Progenitor cell of endocrine pancreas (in vitro differentiated cells): Measurements from ENCODE around the gene ATOH8. TPM values are rescaled to one million over a fixed set of nuclear protein-coding genes. Genes with fewer than 3 reads are reported as not detected.
A peak's percentile ranks its signal among the peaks of the same experiment; 100 is the strongest.

Source experiments
- DNase-seq: peaks from one replicate; pipeline ENCODE4 v3.0.0; 2021; ENCODE audit warnings: low spot score; ENCODE audit not compliant: unreplicated experiment
- H3K27ac Mint-ChIP-seq: 2 replicates; pipeline ENCODE4 v1.8.0; 2021; ENCODE audit warnings: mild to moderate bottlenecking, moderate library complexity, mixed read lengths
- H3K27me3 Mint-ChIP-seq: 2 replicates; pipeline ENCODE4 v1.8.0; 2021; ENCODE audit warnings: mixed read lengths
- H3K36me3 Mint-ChIP-seq: 2 replicates; pipeline ENCODE4 v1.8.0; 2022; ENCODE audit warnings: mixed read lengths; ENCODE audit not compliant: insufficient read depth
- H3K4me1 Mint-ChIP-seq: 2 replicates; pipeline ENCODE4 v1.8.0; 2021; ENCODE audit warnings: low read depth, mixed read lengths
- H3K4me3 Mint-ChIP-seq: 2 replicates; pipeline ENCODE4 v1.8.0; 2021; ENCODE audit warnings: low read depth, mild to moderate bottlenecking, moderate library complexity, mixed read lengths
- H3K9me3 Mint-ChIP-seq: 2 replicates; pipeline ENCODE4 v1.8.0; 2021; ENCODE audit warnings: low read depth, mixed read lengths
- total RNA-seq: library from RNA; stranded (reverse); gene quantifications from 2 replicates; pipeline ENCODE4 v1.2.1, GENCODE V29; 2021
- TF ChIP-seq, protein P1 (sequence below): fragments of 200-600 bp; sonication (generic); IDR thresholded peaks from one replicate; pipeline ENCODE4 v1.5.0; 2021; ENCODE audit warnings: antibody characterized with exemption, mild to moderate bottlenecking; ENCODE audit not compliant: unreplicated experiment

Gene ATOH8
- total RNA-seq, 1 donor from 2014 or later, result 1.3 TPM

DNA sequence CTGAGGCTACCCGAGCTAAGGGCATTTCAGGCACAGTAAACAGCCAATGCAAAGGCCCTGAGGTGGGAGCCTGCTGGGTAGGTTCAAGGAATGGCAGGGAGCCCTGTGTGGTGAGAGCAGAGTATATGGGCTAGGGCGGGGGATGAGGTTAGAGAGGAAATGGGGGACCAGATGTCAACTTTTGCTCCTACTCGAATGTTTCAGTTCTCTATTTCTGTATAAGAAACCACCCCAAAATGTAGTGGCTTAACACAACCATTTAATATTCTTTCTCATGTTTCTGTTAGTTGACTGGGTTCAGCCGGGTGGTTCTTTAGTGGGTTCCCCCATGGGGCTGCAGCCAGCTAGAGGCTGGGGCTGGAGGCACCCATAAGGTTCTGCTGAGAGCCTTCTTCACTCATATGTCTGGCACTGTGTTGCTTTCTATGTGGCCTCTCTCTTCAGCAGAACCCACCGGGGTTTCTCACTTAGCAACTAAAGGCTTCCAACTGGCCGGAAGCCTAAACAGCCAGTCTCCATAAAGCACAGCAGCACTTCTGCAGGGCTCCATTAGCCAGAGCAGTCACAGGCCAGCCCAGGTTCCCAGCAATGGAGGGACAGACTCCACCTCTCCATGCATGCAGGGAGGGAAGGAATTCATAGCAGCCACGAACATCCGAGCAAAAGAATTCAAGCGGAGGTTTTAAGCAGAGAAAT is 5.6 kb upstream of the ATOH8 start:
- Mint-ChIP-seq H3K27me3 (peaks cover 78% of the 10 kb centered on the region), H3K9me3 (no peaks in the 10 kb centered on the region), H3K27ac (no peak overlapping the region), H3K4me3 (no peak overlapping the region), H3K36me3 (no peaks in the 10 kb centered on the region), H3K4me1 (peaks cover 2% of the 10 kb centered on the region)
- TF ChIP-seq, protein P1, sequence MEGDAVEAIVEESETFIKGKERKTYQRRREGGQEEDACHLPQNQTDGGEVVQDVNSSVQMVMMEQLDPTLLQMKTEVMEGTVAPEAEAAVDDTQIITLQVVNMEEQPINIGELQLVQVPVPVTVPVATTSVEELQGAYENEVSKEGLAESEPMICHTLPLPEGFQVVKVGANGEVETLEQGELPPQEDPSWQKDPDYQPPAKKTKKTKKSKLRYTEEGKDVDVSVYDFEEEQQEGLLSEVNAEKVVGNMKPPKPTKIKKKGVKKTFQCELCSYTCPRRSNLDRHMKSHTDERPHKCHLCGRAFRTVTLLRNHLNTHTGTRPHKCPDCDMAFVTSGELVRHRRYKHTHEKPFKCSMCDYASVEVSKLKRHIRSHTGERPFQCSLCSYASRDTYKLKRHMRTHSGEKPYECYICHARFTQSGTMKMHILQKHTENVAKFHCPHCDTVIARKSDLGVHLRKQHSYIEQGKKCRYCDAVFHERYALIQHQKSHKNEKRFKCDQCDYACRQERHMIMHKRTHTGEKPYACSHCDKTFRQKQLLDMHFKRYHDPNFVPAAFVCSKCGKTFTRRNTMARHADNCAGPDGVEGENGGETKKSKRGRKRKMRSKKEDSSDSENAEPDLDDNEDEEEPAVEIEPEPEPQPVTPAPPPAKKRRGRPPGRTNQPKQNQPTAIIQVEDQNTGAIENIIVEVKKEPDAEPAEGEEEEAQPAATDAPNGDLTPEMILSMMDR, result no peak
- no peak for DNase-seq

DNA sequence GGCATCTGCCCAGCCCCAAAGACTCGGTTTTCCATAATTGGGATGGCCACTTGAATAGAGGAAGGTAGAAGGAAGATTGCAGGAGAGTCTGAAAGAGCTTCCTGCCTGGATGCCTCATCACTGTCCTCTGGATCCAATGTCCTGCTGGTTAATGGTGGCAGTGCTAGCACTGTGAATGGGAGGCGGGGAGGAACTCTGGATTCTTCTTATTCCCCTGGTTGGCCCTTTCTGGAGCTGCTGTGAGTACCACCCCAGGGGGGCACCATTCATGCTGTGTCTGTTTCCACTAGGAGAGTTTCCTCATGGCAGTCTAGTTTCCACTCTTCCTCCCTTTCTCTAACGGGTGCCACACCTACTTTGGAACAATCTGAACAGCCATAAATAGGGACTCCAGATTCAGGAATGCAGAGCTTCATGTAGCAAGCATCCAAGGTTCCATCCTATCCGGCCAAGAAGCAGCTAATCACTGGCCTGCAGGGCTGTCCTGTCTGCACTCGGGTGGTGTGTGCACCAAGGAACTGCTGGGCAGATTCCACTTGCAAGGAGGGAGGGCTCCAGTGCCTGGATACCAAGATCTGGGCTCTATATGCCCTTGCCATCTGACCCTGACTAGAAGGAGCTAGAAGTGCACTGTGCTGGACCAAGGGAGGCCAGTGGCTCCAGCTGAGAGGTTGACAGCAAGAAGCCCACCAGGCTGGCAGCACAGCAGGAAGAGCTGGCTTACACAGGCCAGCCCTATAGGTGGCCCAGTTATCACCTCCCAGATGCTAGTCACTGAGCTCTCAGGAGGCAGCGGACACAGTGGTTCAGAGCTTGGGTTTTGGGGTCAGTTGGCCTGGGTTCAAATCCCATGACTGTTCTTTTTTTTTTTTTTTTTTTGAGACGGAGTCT is 4.6 kb upstream of the ATOH8 start:
- no peak for DNase-seq
- H3K27ac Mint-ChIP-seq, result no peak overlapping the region
- H3K4me3 Mint-ChIP-seq, result no peak overlapping the region
- peaks cover 77% of the 10 kb centered on the region for H3K27me3 Mint-ChIP-seq
- H3K4me1 Mint-ChIP-seq, result no peaks in the 10 kb centered on the region
- TF ChIP-seq, protein P1, result no peak
- H3K9me3 Mint-ChIP-seq, result no peaks in the 10 kb centered on the region
- no peaks in the 10 kb centered on the region for H3K36me3 Mint-ChIP-seq

- TF ChIP-seq, protein P1, result peak; percentile 78
- peak; percentile 57 for DNase-seq
- Mint-ChIP-seq H3K4me3 (no peak overlapping the region), H3K27me3 (peaks cover 79% of the 10 kb centered on the region), H3K4me1 (peaks cover 8% of the 10 kb centered on the region), H3K36me3 (no peaks in the 10 kb centered on the region), H3K27ac (no peak overlapping the region), H3K9me3 (no peaks in the 10 kb centered on the region)
Observed at GRCh38 chr2:85750587-85751575, 2.9 kb upstream of the ATOH8 start.

DNA sequence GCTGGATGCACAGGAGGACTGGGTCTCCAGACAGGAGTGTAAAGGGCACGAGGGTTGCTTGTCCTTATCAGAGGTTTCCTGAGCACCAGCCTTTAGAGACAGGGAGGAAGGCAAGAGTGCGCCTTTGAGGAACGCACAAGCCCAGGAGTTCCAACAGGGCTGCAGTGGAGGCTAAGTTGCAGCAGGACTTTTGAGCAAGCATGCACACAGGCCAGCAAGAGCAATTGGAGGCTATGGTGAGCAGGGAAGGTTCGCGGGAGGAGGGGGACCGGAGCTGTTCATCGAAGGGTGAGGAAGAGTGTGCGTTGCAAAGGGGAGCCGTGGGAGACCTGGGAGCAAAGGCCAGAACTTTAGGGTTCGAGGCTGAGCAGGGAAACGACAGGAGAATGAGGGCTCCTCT is 2.2 kb upstream of the ATOH8 start:
- TF ChIP-seq, protein P1, result no peak
- no peak overlapping the region for H3K4me3 Mint-ChIP-seq
- peaks cover 8% of the 10 kb centered on the region for H3K4me1 Mint-ChIP-seq
- H3K27me3 Mint-ChIP-seq, result peaks cover 79% of the 10 kb centered on the region
- H3K27ac Mint-ChIP-seq, result no peak overlapping the region
- no peak for DNase-seq
- H3K9me3 Mint-ChIP-seq, result no peaks in the 10 kb centered on the region
- no peaks in the 10 kb centered on the region for H3K36me3 Mint-ChIP-seq
